Measurements from ENCODE around the gene TPP2.

GRCh38 chr13:102609696-102610095 is 12.9 kb downstream of the TPP2 start:
- TF ChIP-seq CTCF (IDR thresholded peaks at IDR 0.05) (no peak), POLR2AphosphoS5 (IDR thresholded peaks at IDR 0.05) (no peak), POLR2A (IDR thresholded peaks at IDR 0.05) (no peak)

Data from breast epithelium (tissue), 3 donors.